GM18508 (cell line): Measurements from ENCODE around the gene ADAM12.
"Not testable (repeated sequence)": the region's sequence is repeated elsewhere in the genome, so short reads cannot be mapped to it uniquely, and the experiment has no call there.

Experiments
- ATAC-seq: cut with Tn5 transposase; IDR thresholded peaks from one replicate; pipeline ENCODE4 v1.9.1; 2021; ENCODE audit warnings: moderate number of reproducible peaks; ENCODE audit not compliant: insufficient read depth, unreplicated experiment

ADAM12 gene

DNA sequence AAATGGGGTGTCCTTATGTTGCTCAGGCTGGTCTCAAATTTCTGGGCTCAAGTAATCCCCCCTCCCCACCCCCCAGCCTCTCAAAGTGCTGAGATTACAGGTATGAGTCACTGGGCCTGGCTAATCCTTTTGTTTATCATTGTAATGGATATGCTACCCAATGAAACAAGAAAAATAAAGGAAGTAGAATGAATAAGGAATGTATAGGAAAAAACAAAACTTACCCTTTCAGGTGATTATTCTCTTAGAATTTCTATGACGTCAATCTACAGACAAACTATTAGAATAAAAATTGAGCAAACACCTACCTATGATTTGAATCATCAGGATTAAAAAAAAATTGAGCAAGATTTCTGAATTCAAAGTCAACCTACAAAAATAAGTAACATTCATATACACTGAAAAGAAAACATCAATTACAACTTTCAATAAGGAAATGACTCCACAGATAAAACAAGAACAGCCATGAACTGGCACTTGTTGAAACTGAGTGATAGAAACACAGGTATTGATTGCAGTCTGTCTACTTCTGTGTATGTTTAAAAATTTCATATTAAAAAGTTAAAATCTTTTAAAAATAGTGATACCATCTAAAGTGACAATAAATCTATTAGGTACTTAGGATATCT lies 12.2 kb downstream of the ADAM12 start:
- ATAC-seq: no peak

DNA sequence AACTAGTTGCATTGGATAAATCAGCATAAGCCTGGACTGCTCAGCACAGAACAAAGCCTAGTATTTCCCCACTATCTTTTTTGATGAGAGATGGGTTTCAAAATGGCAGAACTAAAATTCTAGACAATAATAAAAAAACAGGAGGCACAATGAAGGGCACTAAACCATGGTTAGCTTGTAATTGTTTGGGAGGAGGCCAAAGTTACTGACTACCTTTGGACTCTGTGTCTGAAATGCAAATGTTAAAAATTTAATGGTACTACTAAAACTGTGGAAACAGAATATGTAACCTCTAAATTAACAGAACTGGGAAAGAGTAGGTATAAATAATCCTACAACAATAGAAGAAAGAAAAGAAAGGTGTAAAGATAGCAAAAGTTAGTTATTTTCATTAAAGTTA lies 13.0 kb downstream of the ADAM12 start:
- no peak for ATAC-seq

GRCh38 chr10:126374435-126374834 lies 13.8 kb downstream of the ADAM12 start:
- ATAC-seq: no peak

DNA sequence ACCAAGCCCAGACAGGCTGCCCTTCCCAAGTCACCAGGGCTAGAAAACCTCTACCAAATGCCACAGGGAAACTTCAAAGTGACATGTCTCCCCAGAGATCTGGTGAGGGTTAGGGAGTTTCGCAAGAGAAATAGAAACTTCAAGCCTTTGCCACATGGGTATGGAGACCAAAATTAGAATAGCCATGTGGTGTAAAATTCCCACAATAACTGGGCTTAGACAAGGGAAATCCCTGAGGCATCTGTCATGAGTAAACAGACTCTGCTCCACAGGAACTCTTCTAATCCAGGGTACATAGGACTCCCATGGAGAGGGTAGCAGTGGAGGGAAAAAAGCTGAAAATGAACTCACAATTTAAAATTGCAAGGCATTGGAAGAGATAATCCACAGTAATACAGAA lies 14.3 kb downstream of the ADAM12 start:
- no peak for ATAC-seq

DNA sequence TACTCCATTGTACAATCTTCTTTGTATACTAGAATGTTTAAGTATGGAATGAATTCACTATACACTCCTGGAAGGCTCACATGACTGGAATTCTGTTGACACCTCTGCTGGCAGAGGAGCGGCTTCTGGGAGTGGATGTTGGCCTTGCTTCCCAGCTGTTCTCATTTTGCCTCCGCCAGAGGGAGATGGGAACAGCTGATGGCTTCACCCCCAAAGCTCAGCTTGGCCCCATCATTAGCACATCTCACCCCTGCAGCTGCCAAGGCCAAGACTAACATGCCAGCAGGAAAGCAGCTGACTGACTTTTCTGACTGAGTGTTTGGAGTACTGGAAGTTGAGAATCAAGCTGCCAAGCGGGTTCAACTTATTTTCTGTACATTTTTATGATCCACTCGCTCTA lies 15.1 kb downstream of the ADAM12 start:
- no peak for ATAC-seq

DNA sequence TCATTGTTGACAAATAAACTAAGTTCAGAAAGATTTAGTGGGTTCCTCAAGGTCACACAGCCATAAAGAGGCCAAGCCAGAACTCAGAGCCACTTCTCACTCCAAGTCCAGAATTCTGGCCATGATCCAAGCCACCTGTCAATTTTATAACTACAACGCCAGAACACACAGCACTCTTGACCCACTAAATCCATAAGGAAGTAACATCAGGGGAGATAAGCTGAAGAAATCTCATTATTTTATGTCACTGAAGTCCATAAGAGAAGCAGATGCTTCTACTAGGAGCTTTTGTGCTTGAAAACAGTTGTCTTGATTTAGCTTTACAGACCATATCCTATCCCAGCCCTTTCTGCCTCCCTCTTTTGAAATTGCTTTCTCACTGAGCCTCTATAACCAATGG lies 15.9 kb downstream of the ADAM12 start:
- no peak for ATAC-seq

- no peak for ATAC-seq
Measured at GRCh38 chr10:126369125-126369710, 19.1 kb downstream of the ADAM12 start.

DNA sequence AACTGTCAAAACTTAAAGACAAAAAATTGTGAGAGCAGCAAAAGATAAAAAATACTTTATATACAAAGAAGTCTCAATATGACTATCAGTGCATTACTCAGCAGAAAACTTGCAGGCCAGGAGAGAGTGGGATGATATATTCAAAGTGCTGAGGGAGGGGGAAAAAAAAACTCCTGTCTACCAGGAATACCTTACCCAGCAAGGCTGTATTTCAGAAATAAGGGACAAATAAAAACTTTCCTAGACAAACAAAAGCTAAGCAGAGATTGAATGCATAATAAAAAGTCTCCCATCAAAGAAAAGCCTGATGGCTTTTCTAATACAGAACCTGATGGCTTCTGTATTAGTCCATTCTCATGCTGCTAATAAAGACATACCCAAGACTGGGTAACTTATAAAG lies 31.1 kb downstream of the ADAM12 start:
- ATAC-seq: no peak

GRCh38 chr10:126353666-126354065 lies 34.6 kb downstream of the ADAM12 start:
- no peak for ATAC-seq

GRCh38 chr10:126352453-126352852 lies 35.8 kb downstream of the ADAM12 start:
- ATAC-seq: no peak

DNA sequence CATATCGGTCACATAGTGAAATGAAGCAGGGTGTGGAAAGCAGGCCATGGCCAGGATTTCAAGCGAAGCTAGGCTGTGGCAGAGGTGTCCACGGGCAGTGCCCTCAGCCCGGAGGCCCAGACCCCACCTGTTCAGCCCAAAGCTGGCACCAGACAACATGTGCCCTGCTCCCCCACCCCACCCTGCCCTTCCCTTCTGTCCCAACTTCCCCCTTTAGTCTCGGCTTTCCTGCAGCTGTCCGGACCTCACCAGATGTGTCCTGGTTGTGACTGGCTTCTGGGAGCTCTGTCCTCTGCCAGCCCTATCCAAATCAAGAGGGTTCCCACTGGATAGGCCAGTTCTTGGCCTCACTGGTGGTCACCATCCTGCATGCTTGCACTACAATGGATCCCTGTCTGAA lies 37.3 kb downstream of the ADAM12 start:
- ATAC-seq: no peak

DNA sequence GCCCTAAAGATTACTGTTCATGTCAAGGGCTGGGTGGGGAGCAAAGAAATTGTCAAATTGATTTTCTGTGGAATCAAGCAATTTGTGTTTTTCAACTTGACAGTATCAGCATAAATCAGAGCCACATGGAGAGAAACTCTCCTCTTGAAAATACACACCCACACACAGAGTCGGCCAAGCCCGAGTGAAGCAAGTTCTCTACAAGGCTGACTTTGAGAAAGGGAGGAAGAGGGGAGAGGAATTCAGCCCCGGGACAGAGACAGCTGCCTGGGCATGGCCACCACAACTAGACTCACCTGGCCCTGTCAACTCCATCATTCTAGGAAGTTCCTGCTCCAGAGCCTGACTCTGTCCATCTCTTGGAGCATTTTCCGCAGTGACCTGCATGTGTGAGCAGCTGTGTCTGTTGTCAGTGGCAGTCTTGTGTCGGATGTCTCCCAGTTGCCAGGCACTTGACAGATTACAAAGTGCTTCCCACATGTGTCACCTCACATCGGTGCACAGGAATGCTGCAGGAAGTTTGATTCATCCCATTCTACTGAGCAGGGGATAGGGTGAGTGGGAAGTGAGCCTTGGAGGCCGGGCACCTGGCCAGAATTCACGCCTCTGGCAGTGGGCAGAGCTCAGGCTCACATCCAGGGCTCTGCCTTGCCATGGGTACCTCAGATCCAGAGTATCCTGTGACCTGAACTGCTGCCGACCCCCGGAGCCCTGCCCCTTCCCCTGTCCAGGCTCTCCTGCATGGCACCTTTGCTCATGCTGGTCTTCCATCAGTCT lies 37.9 kb downstream of the ADAM12 start:
- no peak for ATAC-seq

DNA sequence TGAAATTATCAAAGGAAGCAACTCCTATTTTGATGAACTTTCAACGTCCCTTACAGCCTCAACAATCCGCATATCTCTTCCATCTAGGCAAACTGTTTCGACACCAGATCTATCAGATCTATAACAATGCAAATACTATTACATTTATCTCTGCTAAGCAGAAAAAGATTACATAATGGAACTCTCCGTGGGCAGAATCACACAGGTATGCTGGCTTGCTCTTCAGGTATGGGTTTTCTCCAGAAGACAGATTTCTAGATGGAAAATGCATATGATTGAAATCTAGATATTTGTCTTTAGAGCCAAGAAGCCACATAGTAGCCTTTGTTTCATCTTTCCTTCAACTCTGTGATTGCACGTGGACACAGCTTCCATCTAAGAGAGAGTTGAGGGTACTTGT lies 38.6 kb downstream of the ADAM12 start:
- no peak for ATAC-seq

GRCh38 chr10:126349101-126349500 lies 39.2 kb downstream of the ADAM12 start:
- no peak for ATAC-seq

DNA sequence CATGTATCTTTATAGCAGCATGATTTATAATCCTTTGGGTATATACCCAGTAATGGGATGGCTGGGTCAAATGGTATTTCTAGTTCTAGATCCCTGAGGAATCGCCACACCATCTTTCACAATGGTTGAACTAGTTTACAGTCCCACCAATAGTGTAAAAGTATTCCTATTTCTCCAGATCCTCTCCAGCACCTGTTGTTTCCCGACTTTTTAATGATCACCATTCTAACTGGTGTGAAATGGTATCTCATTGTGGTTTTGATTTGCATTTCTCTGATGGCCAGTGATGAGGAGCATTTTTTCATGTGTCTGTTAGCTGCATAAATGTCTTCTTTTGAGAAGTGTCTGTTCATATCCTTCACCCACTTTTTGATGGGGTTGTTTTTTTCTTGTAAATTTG lies 44.8 kb downstream of the ADAM12 start:
- not testable (repeated sequence) for ATAC-seq

DNA sequence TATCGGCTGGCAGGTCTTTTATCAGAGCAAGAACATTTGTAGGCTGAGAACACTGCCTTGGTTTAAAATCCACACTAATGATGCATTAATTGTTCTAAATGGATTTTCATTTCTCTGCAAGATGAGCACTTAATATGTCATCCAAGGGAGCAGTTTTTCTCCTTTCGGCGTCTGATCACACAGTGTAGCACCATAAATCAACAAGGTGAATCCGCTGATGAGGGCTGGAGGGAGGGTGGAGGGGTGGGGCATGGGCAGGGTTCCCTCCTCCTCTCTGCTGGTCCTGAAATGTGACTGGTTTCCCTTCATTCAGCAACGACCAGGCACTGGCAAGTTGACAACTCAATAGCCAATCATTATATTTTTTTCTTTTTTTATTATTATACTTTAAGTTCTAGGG lies 45.6 kb downstream of the ADAM12 start:
- no peak for ATAC-seq

- ATAC-seq: no peak
Measured at GRCh38 chr10:126341491-126341890, 46.8 kb downstream of the ADAM12 start.

DNA sequence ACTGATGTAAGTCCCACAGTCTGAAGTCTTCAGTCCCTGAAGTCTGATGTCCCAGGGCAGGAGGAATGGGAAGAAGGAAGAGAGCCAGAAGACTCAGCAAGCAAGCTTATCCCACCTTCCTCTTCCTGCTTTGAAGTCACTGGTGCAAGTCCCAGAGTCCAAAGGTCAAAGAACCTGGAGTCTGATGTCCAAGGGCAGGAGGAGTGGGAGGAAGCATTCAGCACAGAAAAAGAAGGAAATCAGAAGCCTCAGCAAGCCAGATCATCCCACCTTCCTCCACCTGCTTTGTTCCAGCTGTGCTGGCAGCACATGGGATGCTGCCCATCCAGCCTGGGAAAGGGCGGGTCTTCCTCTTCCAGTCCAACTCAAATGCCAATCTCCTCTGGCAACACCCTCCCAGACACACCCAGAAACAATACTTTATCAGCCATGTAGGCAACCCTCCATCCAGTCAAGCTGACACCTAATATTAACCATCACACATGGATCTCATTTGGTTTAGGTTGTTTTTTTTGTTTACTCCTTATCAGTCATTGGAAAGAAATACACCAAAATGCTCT lies 50.9 kb downstream of the ADAM12 start:
- ATAC-seq: no peak

DNA sequence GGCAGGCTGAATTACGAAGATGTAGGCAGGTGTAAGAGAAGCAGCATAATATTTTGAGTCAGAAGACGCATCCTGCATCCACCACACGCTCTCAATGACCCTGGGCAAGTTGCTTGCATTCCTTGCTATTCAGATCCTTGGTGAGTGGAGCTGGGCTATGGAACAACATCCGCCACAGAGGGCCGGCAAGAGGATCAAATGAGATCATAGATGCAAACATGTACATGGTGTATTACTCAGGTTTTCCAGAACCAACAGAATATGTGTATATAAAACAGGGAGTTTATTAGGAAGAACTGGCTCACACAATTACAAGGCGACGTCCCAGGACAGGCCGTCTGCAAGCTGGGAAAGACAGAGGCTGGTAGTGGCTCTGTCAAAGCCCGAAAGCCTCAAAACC lies 51.5 kb downstream of the ADAM12 start:
- ATAC-seq: no peak

- no peak for ATAC-seq
Measured at GRCh38 chr10:126334272-126334671, 54.0 kb downstream of the ADAM12 start.

DNA sequence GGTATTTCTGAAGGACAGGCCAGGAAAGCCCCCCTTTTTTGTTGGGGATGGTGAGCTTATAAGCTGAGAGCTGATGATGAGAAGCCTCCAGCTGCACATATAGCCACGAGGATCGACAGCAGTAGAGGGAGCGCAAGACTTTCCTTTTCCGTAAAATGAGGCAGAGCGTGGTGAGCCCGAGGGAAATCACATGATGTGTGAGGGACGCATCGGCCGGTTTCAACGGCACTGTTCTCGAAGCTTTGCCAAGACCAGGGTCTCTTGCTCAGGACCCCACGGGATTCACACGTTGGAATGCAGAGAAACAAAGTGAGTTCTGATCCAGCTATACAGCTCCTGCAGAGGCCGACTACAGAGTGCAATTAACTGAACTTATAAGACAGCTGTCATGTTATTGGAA lies 55.7 kb downstream of the ADAM12 start:
- ATAC-seq: no peak
